Omental fat pad (tissue), 4 donors: ENCODE data around the gene SLK. TPM values are rescaled to one million over a fixed set of nuclear protein-coding genes. Genes with fewer than 3 reads are reported as not detected.

Experiments used
- ATAC-seq: fragments of 150-250 bp; one replicate; pipeline ENCODE4 v1.9.1; 2016; ENCODE audit warnings: mild to moderate bottlenecking, moderate library complexity; ENCODE audit not compliant: low FRiP score
- DNase-seq: peaks from one replicate; pipeline ENCODE4 v3.0.0-alpha.2; 2019; ENCODE audit warnings: low spot score
- total RNA-seq, 4 donors: library from RNA; depleted of rRNA; stranded (reverse); fragments of >200 nt; gene quantifications; one replicate each; pipeline ENCODE4 v1.1.0, GENCODE V29; 2016
- TF ChIP-seq, protein P1 (sequence below), 3 donors: fragments of 450-650 bp; IDR thresholded peaks; one replicate each; pipeline ENCODE4 v1.5.1; 2016 to 2017; ENCODE audit warnings: antibody characterized with exemption in 3 of 3, mild to moderate bottlenecking in 3 of 3, moderate library complexity in 2 of 3

The SLK gene
- total RNA-seq, 4 donors from 2014 or later: 49.0 to 97.0 (median 61.8) TPM

DNA sequence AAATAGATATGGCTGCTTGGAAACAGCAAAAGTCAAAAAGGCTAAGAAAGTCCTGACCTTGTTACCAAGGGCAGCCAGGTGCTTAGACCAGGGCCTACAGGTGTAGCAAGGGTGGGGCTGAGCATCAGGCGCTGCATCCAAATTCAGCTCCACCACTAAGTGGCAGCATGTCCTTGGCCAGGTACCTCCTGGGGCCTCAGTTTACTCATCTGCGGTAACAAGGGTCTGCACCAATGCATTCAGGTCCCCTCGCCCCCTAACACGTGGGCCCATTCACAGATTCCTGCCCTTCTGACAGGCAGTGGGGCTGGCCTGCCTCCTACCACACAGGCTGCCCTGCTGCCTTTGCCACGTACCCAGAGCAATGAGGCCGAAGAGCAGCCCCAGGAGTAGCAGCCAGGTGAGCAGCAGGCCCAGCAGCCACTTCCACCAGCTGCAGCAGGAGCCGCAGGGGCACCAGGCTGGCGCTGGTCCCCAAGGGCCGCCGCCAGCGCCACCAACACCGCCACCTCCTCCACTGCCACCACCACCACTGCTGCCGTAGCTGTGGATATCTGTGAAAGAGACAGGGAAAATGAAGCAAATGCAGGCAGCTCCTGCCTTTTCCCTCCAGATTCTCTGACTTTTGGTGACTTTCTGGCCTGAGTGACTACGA is 89.8 kb downstream of the SLK start:
- ATAC-seq (no peak), DNase-seq (no peak)
- TF ChIP-seq, protein P1, sequence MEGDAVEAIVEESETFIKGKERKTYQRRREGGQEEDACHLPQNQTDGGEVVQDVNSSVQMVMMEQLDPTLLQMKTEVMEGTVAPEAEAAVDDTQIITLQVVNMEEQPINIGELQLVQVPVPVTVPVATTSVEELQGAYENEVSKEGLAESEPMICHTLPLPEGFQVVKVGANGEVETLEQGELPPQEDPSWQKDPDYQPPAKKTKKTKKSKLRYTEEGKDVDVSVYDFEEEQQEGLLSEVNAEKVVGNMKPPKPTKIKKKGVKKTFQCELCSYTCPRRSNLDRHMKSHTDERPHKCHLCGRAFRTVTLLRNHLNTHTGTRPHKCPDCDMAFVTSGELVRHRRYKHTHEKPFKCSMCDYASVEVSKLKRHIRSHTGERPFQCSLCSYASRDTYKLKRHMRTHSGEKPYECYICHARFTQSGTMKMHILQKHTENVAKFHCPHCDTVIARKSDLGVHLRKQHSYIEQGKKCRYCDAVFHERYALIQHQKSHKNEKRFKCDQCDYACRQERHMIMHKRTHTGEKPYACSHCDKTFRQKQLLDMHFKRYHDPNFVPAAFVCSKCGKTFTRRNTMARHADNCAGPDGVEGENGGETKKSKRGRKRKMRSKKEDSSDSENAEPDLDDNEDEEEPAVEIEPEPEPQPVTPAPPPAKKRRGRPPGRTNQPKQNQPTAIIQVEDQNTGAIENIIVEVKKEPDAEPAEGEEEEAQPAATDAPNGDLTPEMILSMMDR (IDR thresholded peaks at IDR 0.05): no peak

DNA sequence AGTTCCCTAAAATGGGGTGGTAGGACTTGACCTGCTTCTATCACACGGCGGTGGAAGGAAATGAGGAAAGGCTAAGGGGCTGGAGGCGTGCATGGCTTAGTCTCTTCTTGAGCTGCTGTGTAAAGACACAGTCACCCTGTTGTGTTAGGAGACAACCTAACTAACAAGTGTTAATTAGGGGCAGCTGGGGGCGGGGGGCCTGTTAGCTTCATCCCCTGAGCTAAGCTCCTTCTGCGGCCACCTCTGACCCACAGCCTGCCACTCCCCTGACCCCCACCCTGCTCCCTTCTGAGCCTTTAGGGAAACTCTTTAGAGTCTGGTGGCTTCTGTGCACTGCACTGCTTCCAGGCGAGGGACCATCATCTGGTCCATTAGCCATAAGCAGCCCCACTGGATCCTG is 90.8 kb downstream of the SLK start:
- TF ChIP-seq, protein P1 (IDR thresholded peaks at IDR 0.05): no peak
- DNase-seq (no peak), ATAC-seq (no peak)

DNA sequence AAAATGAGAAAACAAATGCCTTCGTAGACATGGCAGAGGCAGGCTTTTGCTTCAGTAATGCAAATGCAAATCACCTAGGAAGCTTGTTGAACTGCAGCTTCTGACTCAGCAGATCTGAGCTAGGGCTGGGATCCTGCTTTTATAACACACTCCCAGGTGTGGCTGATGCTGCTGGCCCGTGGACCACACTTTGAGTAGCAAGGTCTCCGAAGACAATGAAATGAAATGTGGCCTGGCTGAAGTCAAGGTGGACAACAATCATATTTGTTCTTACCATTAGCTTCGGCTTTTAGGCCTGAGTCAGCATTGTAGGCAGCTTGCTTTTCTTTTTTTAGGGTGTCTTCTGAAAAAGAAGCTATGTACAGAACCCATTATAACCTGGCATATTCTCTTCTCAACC is 92.4 kb downstream of the SLK start:
- no peak for DNase-seq
- no peak for ATAC-seq
- TF ChIP-seq, protein P1 (IDR thresholded peaks at IDR 0.05): no peak

DNA sequence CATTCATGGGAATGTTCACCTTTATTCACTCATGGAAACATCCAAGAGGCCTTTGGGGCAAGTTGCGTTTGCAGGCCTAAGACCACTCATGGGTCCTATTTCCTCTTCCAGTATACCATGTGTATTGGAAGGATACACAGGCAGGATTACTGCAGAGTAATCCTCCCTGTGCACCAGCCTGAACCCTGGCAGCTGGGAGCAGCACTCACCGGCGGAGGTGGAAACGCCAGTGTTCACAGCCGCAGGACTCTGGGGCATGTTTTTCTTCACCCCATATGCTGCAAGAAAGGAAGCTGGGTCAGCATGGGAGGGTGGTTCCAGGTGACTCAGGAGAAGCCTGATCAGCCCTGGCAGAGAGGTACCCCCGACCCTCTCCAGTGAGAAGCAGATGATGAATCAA is 94.3 kb downstream of the SLK start:
- no peak for DNase-seq

DNA sequence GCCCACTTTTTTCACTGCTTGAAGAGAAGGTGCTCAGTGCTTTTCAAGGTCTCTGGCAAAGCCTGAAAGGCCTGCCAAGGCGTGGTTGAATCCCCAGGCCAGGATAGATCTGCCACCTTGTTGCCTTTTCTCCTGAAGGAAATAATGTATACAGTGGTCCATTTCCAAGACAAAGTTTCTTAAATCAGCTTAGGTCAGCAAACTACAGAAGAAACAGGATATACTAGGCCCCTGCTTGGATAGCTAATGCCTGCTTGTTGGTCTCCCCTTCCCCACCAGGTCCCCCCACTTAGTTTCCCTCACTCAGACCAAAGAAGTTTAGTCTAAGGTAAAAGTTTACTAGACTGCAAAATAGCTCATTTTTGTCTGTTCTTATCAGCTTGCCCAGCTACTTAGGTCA is 98.8 kb downstream of the SLK start:
- DNase-seq (no peak), ATAC-seq (no peak)
- TF ChIP-seq, protein P1 (IDR thresholded peaks at IDR 0.05): no peak

More for the DNA sequence above, 94.3 kb downstream of the SLK start:
- TF ChIP-seq, protein P1 (IDR thresholded peaks at IDR 0.05): no peak
- ATAC-seq: no peak

DNA sequence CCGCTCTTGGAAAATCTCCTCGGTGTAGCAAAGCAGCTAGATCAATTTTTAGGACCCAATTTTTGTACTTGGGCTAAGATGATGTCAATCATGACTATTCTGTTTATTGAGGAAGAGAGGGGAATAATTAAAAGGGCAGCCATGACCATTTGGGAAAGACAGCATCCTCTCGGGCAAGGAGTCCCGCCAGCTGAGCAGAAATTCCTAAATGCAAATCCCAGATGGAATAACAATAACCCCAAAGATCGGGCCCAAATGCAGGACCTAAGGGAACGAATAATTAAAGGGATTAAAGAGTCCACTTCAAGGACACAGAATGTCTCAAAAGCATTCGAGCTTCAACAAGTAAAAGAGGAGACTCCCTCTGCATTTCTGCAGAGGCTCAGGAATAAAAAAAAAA is 100.0 kb downstream of the SLK start:
- TF ChIP-seq, protein P1 (IDR thresholded peaks at IDR 0.05): no peak
- DNase-seq (no peak), ATAC-seq (no peak)

DNA sequence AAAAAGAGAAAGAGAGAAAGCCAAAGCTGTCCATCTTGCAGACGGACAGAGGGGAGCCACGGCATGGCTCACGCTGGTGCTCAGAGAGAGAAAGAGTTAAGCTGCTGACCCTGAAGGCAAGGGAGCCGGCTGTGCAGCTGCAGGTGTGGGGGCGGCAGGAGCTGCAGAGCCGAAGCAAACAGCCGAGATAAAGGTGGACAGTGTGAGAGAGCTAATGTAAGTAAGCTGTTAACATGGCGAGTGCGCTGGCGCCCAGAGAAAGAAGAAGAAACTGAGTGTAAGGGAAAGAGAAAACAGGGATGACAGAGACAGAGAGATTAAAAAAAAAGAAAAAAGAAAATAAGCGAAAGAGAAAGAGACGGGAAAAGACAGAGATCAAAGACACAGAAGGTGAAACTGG is 100.6 kb downstream of the SLK start:
- no peak for ATAC-seq
- TF ChIP-seq, protein P1 (IDR thresholded peaks at IDR 0.05): no peak
- no peak for DNase-seq
